GM18868 (cell line): ENCODE results near the gene LMF1.

ENCODE experiments used
- ATAC-seq: cut with Tn5 transposase; IDR thresholded peaks from one replicate; pipeline ENCODE4 v1.9.1; 2021; ENCODE audit warnings: mild to moderate bottlenecking, moderate library complexity; ENCODE audit not compliant: unreplicated experiment

LMF1 gene

DNA sequence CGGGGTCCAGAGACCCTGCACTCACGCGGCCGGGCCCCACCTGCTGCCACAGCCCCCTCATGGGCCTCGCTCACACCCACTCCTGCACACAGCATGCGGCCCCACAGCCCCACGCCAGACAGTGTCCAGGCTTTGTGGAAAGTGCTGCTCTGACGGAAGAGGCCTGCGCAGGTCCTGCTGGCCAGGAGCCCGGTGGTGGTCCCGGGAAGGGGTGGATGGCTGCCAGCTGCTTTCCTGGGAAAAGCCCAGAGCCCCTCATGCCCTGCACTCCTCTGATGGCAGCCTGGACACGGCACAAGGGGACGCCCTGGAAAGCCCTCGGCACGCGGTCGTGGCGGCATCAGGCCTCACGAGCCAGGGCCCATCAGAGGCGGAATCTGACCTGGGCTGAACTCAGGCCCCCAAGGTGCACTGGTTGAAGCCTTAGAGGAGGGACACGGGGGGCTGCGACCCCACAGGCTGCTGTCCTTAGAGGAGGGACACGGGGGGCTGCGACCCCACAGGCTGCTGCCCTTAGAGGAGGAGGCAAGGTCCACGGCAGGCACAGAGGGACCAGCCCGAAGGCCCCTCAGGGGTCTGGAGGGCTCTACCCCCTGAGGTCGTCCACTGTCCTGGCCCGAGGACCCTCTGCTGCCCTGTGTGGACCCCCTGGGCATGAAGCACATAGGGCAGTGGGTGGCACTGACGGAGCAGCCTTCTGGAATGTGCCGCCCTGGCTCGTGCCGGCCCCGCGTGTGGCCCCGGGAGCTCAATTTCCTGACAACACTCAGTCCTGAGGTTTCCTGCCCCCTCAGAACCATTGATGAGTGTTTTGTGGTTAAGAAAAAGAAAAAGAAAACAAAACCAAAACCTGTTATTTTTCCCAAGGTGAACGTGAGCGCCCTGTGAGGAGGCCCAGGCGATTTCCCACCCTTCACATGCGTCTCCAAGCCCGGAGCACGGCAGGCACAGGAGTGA lies 32.9 kb upstream of the LMF1 start:
- ATAC-seq = no peak

- ATAC-seq = no peak
Measured at GRCh38 chr16:1002399-1003166, 31.8 kb upstream of the LMF1 start.

- ATAC-seq = no peak
Measured at GRCh38 chr16:1001096-1001495, 30.3 kb upstream of the LMF1 start.

DNA sequence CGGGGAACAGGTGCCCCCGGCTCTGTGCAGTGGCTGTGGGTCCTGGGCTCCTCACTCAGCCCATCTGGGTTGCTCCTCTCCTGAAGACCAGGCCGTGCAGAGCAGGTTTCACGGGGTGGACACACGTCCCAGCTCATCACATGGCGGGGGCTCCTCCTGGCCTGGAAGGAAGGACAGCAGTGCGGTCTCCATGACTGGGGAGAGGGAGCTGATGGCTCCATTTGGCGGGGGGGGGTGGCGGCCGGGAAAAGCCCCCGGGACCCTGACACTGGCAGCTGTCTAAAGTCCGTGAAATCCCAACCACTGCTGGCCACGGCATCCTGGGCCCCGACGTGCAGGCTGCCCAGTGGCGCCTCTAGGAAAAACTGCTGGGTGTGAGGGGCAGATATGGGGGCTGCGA lies 29.8 kb upstream of the LMF1 start:
- no peak for ATAC-seq

DNA sequence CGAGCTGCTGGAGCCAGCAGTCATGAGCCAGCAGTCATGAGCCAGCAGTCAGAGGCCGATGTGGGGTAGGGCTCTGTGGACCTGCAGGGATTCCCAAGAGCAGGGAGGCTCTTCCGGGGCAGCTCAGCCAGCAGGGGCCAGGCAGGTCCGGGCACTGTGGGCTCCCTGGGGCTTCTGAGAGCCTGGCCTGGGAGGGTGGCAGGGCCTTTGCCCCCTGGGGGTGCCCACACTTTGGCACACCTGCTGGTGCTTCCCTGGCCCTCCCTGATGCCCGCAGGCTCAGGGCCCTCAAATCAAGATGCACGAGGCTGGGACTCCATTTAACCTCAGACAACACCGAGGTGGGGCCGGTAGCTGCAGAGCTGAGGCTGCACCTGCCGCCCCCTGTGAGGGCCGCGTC lies 28.9 kb upstream of the LMF1 start:
- no peak for ATAC-seq

- ATAC-seq = no peak
Measured at GRCh38 chr16:998615-999014, 27.8 kb upstream of the LMF1 start.

DNA sequence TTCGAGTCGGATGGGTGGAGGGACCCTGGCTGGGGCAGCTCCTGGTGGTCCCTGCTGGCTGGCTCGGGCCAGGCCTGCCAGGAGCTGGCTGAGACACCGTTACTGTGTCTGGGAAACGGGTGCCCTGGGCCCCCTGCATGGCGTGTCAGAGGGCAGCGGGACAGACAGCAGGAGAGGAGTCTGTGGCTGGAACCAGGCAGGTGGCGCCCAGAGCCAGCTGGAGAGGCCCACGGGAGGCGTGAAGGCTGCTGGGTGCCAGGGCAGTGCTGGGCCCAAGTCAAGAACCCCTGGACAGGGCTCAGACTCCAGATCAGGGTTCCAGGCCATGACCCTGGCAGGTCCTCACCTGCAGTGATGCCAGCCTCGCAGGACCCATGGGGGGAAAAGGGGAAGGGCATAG lies 27.4 kb upstream of the LMF1 start:
- no peak for ATAC-seq

DNA sequence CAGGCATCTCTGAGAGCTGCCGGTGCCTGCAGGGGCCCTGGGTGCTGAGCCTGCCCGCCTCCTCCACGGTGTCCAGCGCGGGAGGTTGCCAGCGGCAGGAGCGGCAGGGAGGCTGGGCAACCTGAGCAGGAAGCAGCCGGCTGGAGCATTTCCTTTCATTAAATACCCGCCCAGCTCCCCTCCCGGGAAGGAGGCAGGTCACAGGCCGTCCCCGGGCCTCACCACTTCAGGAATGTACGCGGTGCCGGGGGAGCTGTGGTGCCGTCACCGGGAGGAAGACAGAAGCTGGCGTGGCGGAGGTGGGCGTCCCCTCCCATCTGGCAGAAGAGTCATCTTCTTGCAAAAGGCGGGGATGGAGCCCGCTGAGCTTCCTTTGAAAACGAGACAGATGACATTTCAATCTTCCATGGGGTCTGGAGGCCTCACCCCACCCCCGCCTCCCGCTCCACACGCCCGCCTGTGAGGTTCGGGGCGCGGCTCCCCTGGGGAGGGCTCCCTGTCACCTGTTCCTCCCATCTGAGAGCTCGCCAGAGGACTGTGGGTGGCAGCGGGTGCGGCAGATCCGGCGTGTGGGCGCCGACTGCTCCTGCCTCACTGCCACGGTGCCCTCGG lies 26.8 kb upstream of the LMF1 start:
- ATAC-seq = no peak

DNA sequence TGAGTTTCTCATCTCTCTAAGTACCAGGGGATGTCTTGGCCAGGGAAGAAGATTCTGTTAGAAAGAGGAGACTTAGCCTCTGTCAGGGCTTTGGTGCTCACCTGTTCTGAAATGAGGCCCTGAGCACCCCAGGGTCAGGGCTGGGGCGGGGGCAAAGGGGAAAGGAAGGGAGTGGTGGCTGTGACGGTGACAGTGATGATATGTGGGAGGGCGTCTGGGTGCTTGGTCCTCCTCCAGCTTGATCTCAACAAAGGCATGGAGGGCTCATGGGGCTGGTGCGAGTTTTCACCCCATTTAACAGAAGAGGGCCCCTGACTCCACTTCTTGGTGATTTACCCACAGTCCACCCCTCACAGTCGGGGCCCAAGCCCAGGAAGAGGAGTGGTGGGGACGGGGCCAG lies 25.9 kb upstream of the LMF1 start:
- no peak for ATAC-seq

DNA sequence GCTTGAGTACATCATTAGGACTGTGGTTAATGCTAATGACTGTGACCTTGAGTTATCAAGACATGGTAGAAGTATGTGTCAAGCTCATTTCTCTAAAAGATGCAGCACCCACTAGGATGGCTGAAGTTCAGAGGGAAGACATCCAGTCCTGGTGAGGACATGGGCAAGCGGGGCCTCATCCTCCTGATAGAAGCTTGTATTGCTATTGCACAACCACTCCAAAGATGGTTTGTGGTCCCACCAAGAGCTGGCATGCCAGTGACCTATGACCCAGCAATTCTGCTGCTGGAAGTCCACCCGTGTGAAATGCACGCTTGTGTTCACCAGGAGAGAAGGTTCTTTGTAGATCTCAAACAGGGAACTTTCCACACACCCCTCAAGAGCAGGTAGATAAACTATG lies 25.0 kb upstream of the LMF1 start:
- no peak for ATAC-seq

DNA sequence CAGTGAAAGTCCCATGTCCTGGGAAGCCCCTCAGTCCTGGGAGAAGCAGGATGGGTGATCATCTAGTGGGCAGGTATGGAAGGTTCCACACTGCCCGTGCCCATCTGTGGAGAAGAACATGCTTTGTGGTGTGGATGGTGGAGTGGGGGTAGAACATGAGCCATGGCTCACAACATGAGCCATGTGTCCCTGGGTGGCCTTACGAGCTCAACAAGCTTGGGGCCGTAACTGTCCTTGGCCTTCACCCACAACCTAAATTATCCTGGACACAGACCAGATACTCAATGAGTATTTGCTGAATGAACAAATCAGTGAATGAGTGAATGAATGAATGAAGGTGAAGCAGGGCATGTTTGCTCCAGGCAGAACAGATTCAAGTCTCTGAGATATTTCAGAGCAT lies 24.3 kb upstream of the LMF1 start:
- no peak for ATAC-seq

DNA sequence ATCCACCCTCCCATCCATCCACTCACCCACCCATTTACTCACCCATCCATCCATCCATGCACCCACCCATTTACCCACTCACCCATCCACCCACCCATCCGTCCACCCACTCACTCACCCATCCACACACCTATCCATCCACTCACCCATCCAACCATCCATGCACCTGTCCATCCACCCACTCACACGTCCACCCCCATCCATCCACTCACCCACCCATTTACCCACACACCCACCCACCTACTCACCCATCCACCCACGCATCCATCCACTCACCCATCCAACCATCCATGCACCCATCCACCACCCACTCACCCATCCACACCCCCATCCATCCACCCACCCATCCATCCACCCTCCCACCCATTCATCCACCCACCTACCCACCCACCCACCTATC lies 22.9 kb upstream of the LMF1 start:
- ATAC-seq = no peak

DNA sequence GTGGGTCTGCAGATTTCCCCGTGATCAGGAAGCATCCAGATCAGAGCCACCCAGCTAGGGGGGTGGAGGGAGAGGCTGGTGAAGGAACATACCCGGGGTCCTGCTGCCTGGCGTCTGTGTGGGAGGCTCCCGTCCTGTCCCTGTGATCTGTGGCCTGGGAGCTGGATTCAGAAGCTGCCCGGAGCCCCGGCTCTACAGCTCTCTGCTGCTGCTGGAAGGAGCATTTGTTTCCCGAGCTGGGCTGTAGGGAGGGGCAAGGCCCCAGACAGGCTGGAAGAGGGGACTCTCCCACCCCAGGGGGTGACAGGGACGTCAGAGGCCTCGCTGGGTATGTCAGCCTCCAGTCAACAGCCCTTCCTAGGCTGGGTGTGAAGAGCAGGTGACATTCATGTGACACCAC lies 21.0 kb upstream of the LMF1 start:
- ATAC-seq = no peak

- ATAC-seq = no peak
Measured at GRCh38 chr16:991345-991744, 20.6 kb upstream of the LMF1 start.

DNA sequence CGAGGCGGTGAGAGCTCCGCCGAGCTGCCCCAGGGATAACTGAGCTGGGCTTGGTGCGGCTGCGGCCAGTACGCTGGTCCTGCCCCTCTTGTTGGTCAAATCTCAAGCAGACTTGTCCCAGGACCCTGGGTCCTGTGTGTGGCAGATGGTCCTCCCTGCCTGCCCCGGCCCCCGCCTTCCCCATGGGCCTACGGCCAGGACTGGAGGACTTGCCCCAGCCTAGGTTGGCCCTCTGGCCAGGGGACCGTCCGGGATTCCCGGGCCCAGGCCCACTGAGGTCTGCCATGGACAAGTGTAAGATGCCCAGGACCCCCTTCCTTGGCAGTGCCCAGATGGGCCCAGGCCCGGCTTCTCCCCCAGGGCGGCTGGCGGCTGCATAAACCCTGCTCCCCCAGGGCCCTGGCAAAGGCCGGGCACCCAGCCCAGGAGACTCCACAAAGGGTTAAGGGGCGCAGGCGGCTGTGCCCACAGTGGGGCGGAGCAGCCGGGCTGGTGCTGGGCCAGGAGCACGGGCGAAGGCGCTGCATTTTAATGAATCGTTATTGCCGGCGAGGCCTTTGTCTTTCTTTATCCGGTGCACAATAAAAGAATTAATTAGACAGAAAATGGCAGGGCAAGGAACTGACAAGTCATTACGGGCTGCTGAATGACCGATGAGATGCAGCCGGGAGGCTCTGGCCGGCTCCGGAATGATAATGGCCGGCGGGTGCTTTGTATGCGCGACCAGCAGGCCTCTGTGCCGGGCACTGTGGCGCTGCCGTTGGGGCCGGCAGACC lies 19.9 kb upstream of the LMF1 start:
- ATAC-seq = no peak

GRCh38 chr16:989354-989814 lies 18.6 kb upstream of the LMF1 start:
- no peak for ATAC-seq

GRCh38 chr16:988471-989353 lies 17.9 kb upstream of the LMF1 start:
- ATAC-seq = no peak

GRCh38 chr16:987906-988305 lies 17.1 kb upstream of the LMF1 start:
- ATAC-seq = no peak

DNA sequence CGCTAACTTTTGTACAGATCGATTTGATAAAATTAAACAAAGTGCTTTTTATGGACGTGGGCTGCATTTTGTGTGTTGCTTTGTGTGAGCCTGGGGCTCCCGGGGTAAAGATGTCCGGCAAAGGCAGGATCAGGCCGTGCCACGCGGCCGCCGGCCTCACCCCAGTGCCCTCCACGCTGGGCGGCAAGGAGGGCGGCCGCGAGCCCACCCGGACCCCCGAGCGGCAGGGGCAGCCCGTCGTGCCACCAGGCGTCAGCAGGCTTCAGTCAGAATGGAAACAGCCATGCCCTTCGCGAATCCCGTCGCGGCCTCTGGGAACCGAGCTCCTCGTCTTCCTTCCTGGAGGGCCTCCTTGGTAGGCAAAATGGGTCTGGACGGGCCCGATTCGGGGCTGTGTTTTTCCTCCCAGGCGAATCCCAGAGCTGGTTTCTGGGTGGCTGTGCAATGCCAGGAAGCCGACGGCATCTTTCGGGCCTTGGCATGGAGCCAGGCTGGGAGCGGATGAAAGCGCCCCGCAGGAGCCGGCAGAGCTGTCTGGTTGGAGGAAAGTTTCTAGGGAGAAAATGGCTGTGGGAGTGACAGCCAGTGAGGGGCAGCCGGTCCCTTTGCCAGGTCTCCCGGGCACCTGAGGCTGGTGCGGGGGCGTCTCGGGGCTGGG lies 16.3 kb upstream of the LMF1 start:
- ATAC-seq = no peak
